Liver (tissue), 3 donors: Measurements from ENCODE around the gene MESD.

ENCODE experiments used
- CTCF ChIP-seq: fragments of 150-350 bp; IDR thresholded peaks from 2 replicates; pipeline ENCODE4 v1.5.1; 2017; ENCODE audit warnings: improper control_type of control experiment, low read depth, low read length; ENCODE audit not compliant: missing input control
- JUND ChIP-seq, 2 donors: IDR thresholded peaks; 2 replicates each; pipeline ENCODE4 v1.6.1; 2016; ENCODE audit warnings: antibody characterized with exemption in 2 of 2
- TF ChIP-seq, protein P1 (sequence below): IDR thresholded peaks from 2 replicates; pipeline ENCODE4 v1.6.1; 2016; ENCODE audit warnings: antibody characterized with exemption, mild to moderate bottlenecking
- donor health status: healthy.
- donor health status: healthy.

GRCh38 chr15:81000144-81000623 lies 10.6 kb upstream of the MESD start:
- no peak for TF ChIP-seq CTCF
- no peak for TF ChIP-seq JUND (IDR thresholded peaks at IDR 0.05)
- TF ChIP-seq, protein P1, sequence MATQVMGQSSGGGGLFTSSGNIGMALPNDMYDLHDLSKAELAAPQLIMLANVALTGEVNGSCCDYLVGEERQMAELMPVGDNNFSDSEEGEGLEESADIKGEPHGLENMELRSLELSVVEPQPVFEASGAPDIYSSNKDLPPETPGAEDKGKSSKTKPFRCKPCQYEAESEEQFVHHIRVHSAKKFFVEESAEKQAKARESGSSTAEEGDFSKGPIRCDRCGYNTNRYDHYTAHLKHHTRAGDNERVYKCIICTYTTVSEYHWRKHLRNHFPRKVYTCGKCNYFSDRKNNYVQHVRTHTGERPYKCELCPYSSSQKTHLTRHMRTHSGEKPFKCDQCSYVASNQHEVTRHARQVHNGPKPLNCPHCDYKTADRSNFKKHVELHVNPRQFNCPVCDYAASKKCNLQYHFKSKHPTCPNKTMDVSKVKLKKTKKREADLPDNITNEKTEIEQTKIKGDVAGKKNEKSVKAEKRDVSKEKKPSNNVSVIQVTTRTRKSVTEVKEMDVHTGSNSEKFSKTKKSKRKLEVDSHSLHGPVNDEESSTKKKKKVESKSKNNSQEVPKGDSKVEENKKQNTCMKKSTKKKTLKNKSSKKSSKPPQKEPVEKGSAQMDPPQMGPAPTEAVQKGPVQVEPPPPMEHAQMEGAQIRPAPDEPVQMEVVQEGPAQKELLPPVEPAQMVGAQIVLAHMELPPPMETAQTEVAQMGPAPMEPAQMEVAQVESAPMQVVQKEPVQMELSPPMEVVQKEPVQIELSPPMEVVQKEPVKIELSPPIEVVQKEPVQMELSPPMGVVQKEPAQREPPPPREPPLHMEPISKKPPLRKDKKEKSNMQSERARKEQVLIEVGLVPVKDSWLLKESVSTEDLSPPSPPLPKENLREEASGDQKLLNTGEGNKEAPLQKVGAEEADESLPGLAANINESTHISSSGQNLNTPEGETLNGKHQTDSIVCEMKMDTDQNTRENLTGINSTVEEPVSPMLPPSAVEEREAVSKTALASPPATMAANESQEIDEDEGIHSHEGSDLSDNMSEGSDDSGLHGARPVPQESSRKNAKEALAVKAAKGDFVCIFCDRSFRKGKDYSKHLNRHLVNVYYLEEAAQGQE, result no peak
